HepG2 (cell line): Measurements from ENCODE around the gene RHOV.

Source experiments
- ATF3 ChIP-seq: sonication (generic); formaldehyde crosslinking; IDR thresholded peaks from 2 replicates; pipeline ENCODE4 v1.4.0; 2020; ENCODE audit warnings: missing genetic modification reagents
- KDM4B ChIP-seq: sonication (generic); formaldehyde crosslinking; IDR thresholded peaks from 2 replicates; pipeline ENCODE4 v1.4.0; 2020; ENCODE audit warnings: missing genetic modification reagents
- POLR2A ChIP-seq, 2 experiments: IDR thresholded peaks; 2 replicates each; pipeline ENCODE4 v1.6.1; 2011; ENCODE audit warnings: low read depth in 2 of 2, low read length in 2 of 2, mild to moderate bottlenecking in 1 of 2, moderate library complexity in 1 of 2; ENCODE audit not compliant: insufficient read depth in 1 of 2
- POLR2AphosphoS2 ChIP-seq: IDR thresholded peaks from 2 replicates; pipeline ENCODE4 v1.6.1; 2011; ENCODE audit warnings: low read depth, low read length, improper control_type of control experiment
- SETDB1 ChIP-seq: sonication (generic); formaldehyde crosslinking; IDR thresholded peaks from 2 replicates; pipeline ENCODE4 v1.5.1; 2020; ENCODE audit warnings: missing genetic modification reagents, mild to moderate bottlenecking, borderline replicate concordance
- ZFP62 ChIP-seq: sonication (generic); formaldehyde crosslinking; IDR thresholded peaks from 2 replicates; pipeline ENCODE4 v1.4.0; 2020; ENCODE audit warnings: missing genetic modification reagents
- ZNF253 ChIP-seq: sonication (generic); formaldehyde crosslinking; IDR thresholded peaks from 2 replicates; pipeline ENCODE4 v1.8.0; 2022; ENCODE audit warnings: mild to moderate bottlenecking, missing genetic modification reagents, borderline replicate concordance

DNA sequence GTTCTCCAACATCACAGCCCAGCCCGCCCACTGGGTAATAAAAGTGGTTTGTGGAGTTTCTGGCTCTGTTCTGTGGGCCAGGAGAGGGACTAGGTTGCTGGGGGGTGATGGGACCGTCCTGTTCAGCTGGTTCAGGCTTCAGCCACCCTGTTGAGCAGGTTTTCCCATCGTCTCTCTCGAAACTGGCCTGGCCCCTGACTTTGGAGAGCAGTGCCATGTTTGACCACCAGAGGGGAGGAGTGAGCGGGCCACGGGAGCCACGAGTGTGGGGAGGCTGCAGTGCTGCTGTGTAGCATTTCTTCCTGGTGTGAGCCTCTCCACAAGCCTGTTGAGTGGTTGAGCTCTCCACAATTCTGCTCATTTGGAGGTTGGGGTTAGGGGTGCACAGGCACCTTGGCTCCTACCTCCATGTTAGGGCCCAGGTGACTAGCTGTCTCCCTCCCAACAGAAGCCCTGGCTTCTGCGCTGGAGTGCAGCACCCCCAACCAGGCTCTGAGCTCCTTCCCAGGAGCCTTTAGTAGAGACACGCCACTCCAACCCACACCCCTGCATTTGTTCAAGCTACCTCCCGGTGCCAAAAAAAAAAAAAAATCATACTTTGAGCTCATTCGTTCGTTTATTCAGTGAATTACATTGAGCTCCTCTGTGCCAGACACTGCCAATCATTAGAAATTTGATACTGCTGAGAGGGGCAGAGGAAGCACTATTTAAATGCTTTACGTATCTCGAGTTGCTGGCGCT lies 16.3 kb downstream of the RHOV start:
- TF ChIP-seq SETDB1, result no peak
- no peak for TF ChIP-seq ZNF253 (CRISPR knock-in tag)
- TF ChIP-seq POLR2A (IDR thresholded peaks at IDR 0.05; ENCODE audit: insufficient read depth in 1 of 2, low read depth in 2 of 2, low read length in 2 of 2), result no peak
- no peak for TF ChIP-seq POLR2AphosphoS2
- no peak for TF ChIP-seq ATF3 (CRISPR knock-in tag)
- no peak for TF ChIP-seq ZFP62 (CRISPR knock-in tag)
- TF ChIP-seq KDM4B, result no peak
